ENCODE results near the gene GLT6D1.

The GLT6D1 gene

DNA sequence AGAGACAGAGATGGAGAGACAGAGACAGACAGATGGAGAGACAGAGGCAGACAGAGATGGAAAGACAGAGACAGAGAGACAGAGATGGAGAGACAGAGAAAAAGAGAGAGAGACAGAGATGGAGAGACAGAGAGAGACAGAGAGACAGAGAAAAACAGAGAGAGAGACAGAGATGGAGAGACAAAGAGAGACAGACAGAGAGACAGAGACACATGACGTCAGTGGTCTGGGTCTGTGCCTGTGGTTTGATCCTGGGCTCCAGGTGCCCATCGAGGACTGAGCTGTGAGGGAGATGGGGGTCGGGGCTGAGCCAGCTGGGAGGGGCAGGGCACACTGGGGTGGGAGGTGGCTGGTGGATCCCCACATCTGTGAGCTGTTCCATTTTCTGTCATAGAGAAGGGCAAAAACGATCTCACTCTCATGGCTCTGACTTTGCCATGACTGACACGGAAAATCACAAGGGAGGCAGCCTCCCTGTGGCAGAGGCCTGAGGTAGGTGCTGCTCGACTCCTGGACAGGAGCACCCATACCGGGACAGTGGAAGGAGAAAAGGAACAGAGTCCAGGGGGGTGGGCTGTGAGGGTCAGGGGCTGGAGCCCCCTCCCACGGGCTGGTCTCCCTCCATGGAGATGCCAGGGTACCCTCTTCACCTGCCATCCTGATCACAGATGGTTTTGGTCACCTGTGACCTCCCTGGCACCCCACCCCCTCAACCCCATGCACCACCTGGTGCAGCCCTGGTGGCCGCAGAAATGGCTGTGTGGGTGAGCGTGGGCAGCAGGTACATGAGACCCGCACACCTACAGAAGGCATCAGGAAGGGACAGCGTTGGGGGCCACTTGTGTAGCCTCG, 28.8 kb downstream of the GLT6D1 start:
- in situ Hi-C loops (cut with HindIII; ENCODE audit: low sequenced_read_pairs), result no loop called here
- no peak for DNase-seq (ENCODE audit: low read depth)
- no peak overlapping the region for H3K4me3 ChIP-seq (ENCODE audit: low read depth, low read length)
- TF ChIP-seq, protein P1, sequence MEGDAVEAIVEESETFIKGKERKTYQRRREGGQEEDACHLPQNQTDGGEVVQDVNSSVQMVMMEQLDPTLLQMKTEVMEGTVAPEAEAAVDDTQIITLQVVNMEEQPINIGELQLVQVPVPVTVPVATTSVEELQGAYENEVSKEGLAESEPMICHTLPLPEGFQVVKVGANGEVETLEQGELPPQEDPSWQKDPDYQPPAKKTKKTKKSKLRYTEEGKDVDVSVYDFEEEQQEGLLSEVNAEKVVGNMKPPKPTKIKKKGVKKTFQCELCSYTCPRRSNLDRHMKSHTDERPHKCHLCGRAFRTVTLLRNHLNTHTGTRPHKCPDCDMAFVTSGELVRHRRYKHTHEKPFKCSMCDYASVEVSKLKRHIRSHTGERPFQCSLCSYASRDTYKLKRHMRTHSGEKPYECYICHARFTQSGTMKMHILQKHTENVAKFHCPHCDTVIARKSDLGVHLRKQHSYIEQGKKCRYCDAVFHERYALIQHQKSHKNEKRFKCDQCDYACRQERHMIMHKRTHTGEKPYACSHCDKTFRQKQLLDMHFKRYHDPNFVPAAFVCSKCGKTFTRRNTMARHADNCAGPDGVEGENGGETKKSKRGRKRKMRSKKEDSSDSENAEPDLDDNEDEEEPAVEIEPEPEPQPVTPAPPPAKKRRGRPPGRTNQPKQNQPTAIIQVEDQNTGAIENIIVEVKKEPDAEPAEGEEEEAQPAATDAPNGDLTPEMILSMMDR (IDR thresholded peaks at IDR 0.05; ENCODE audit: low read depth, low read length, missing control alignments), result no peak

DNA sequence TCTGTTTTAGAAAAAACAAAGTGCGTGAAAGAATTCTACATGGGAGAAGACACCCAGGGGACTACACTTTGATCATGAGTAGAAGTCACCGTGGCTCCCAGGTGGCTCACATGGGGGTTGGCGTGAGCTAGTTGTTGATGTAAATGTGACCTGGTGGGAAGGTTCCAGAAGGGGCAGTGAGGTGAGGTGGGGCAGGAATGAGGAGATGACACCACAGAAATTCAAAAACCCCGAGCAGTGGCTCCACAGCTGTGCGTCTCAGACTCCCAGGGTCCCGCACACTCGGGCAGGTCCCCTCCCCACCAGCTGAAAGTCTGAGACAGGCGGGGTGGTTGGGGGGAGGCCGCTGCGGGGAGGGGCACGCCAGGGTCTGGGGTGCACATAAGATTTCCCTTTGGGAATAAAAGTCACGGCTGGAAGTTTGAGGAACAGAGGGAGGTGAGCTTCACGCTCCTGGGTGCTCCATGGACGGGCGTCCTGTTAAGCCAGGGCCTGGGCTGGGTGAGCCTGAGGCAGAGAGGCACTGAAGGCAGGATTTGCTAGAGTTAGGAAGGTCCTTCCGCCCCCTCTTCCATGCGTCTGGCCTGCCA, 29.9 kb downstream of the GLT6D1 start:
- H3K4me3 ChIP-seq (ENCODE audit: low read depth, low read length), result no peak overlapping the region
- no peak for DNase-seq (ENCODE audit: low read depth)
- TF ChIP-seq, protein P1 (IDR thresholded peaks at IDR 0.05; ENCODE audit: low read depth, low read length, missing control alignments), result no peak
- in situ Hi-C loops (cut with HindIII; ENCODE audit: low sequenced_read_pairs), result no loop called here

GRCh38 chr9:135608999-135609317, 30.4 kb downstream of the GLT6D1 start:
- TF ChIP-seq, protein P1 (IDR thresholded peaks at IDR 0.05; ENCODE audit: low read depth, low read length, missing control alignments), result no peak
- no peak for DNase-seq (ENCODE audit: low read depth)
- in situ Hi-C loops (cut with HindIII; ENCODE audit: low sequenced_read_pairs), result no loop called here
- H3K4me3 ChIP-seq (ENCODE audit: low read depth, low read length), result no peak overlapping the region

DNA sequence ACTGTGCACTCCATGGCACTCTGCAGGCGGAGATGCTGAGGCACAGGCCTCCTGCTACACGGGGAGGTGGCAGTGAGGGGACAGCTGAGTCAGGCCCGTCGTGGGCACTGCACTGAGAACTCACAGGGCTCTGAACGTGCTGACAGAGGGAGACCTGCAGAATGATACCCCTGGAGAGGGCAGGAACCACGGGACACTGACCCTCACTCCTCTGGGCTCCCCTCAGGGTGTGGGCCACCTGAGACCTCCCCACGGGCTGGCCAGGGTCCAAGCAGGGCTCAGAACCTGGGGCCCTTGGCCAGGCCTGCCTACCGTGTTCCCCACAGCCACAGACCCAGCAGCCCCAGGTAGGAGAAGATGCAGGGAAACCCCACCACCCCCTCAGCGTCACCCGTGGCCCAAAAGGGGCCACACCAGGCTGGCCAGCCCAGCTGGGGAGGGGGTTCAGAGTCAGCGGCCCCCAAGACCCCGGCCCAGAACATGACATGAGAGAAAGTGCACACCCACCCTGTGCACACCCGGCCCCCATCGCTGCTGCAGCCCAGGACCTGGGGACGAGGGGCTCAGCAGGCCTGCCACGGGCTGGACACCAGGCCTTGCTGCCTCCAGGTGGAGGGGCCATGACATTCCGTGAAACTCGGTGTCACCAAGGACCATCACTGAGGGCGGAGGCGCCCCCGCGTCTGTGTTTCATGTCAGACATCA, 30.9 kb downstream of the GLT6D1 start:
- DNase-seq (ENCODE audit: low read depth), result no peak
- no peak overlapping the region for H3K4me3 ChIP-seq (ENCODE audit: low read depth, low read length)
- in situ Hi-C loops (cut with HindIII; ENCODE audit: low sequenced_read_pairs), result no loop called here
- TF ChIP-seq, protein P1 (IDR thresholded peaks at IDR 0.05; ENCODE audit: low read depth, low read length, missing control alignments), result no peak

- TF ChIP-seq, protein P1 (IDR thresholded peaks at IDR 0.05; ENCODE audit: low read depth, low read length, missing control alignments), result no peak
- in situ Hi-C loops (cut with HindIII; ENCODE audit: low sequenced_read_pairs), result no loop called here
- DNase-seq (ENCODE audit: low read depth), result no peak
- H3K4me3 ChIP-seq (ENCODE audit: low read depth, low read length), result no peak overlapping the region
Measured at GRCh38 chr9:135607401-135608293, 31.7 kb downstream of the GLT6D1 start.

DNA sequence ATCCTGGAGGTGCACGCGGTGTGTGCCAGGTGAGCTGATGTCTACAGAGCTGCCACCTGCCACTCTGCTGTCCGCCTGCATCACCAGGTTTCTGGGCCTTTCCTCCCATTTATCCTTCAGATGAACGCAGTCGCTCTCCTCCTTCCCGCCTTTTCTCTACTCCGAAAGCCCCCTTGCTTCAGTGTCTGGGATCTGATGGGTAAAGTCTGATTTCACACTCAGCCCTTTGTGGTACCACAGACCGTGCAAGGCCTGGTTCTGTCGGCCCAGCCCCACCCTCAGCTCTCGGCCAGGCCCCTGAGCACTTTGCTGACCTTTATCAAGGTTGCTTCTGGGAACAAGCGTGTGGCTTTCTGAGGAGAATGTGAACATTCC, 32.5 kb downstream of the GLT6D1 start:
- H3K4me3 ChIP-seq (ENCODE audit: low read depth, low read length), result no peak overlapping the region
- TF ChIP-seq, protein P1 (IDR thresholded peaks at IDR 0.05; ENCODE audit: low read depth, low read length, missing control alignments), result no peak
- in situ Hi-C loops (cut with HindIII; ENCODE audit: low sequenced_read_pairs), result no loop called here
- no peak for DNase-seq (ENCODE audit: low read depth)

Measured in astrocyte of the cerebellum (primary cell).